ENCODE measurements around the gene ZNF573. TPM values are rescaled to one million over a fixed set of nuclear protein-coding genes. Genes with fewer than 3 reads are reported as not detected.

Gene ZNF573
- total and polyA plus RNA-seq, 2 donors (not counting 1 experiment from before 2014, with no cell fraction given) = 5.3 to 28.8 TPM

- Histone ChIP-seq H3K4me1 (ENCODE audit: control insufficient read depth in 2 of 2, insufficient read depth in 2 of 2, low read length in 2 of 2) (no peaks in the 10 kb centered on the region), H3K79me2 (ENCODE audit: control insufficient read depth, insufficient read depth, low read length) (no peaks in the 10 kb centered on the region), H4K20me1 (ENCODE audit: control insufficient read depth, insufficient read depth, low read length, poor library complexity, severe bottlenecking) (no peaks in the 10 kb centered on the region), H2AFZ (ENCODE audit: insufficient read depth, low read depth, low read length, poor library complexity, severe bottlenecking) (no peak overlapping the region), H3K4me2 (replicated peaks; ENCODE audit: low read depth, low read length, poor library complexity, severe bottlenecking) (no peak overlapping the region), H3K27ac (ENCODE audit: low read length in 2 of 2) (no peak overlapping the region), H3K9me3 (ENCODE audit: control extremely low read depth in 1 of 3, control insufficient read depth in 2 of 3, insufficient read depth in 1 of 3, low read length in 2 of 3) (peaks cover 0 to 13% (median 3%) of the 10 kb centered on the region in 3 donors), H3K9ac (ENCODE audit: low read length) (no peak overlapping the region), H3K4me3 (ENCODE audit: control extremely low read depth in 1 of 5, extremely low read depth in 1 of 5, insufficient read depth in 1 of 5, low read depth in 2 of 5, low read length in 4 of 5) (no peak overlapping the region), H3K36me3 (replicated peaks in 1 of 2; ENCODE audit: control extremely low read depth in 1 of 2, control insufficient read depth in 1 of 2, extremely low read depth in 1 of 2, insufficient read depth in 2 of 2, low read length in 1 of 2) (peaks cover 12 to 13% of the 10 kb centered on the region in 2 experiments), H3K27me3 (replicated peaks in 1 of 4; ENCODE audit: control extremely low read depth in 1 of 4, control insufficient read depth in 3 of 4, insufficient read depth in 4 of 4, low read length in 3 of 4) (no peaks in the 10 kb centered on the region)
- ChIA-PET POLR2A (interaction anchor here (0.6 kb wide), 1 partner anchor 11 kb away, joined by 3 read pairs; no protein-coding TSS in a partner anchor), CTCF (no interaction called here)
- intact Hi-C loops (cut with micrococcal nuclease) = no loop called here
- Mint-ChIP-seq H3K27me3 (no peaks in the 10 kb centered on the region), H3K4me1 (no peaks in the 10 kb centered on the region), H3K9me3 (ENCODE audit: insufficient read depth) (peaks cover 7% of the 10 kb centered on the region), H3K4me3 (no peak overlapping the region), H3K27ac (no peak overlapping the region)
- WGBS (ENCODE audit: insufficient coverage) = 100% methylated on average over 7 of the region's 7 CpGs
- TF ChIP-seq EZH2 (IDR thresholded peaks at IDR 0.05; ENCODE audit: borderline replicate concordance, insufficient read depth, low read depth, low read length, poor library complexity, severe bottlenecking) (no peak), CTCF (IDR thresholded peaks at IDR 0.05) (no peak)
- no peak for DNase-seq
- ATAC-seq (ENCODE audit: low read depth) = no peak
Measured at GRCh38 chr19:37706052-37706605, 73.3 kb downstream of the ZNF573 start.

- Histone ChIP-seq H3K79me2 (ENCODE audit: control insufficient read depth, insufficient read depth, low read length) (no peaks in the 10 kb centered on the region), H3K9me3 (ENCODE audit: control extremely low read depth in 1 of 3, control insufficient read depth in 2 of 3, insufficient read depth in 1 of 3, low read length in 2 of 3) (peaks cover 7 to 21% (median 12%) of the 10 kb centered on the region in 3 donors), H3K27me3 (replicated peaks in 1 of 4; ENCODE audit: control extremely low read depth in 1 of 4, control insufficient read depth in 3 of 4, insufficient read depth in 4 of 4, low read length in 3 of 4) (no peaks in the 10 kb centered on the region), H2AFZ (ENCODE audit: insufficient read depth, low read depth, low read length, poor library complexity, severe bottlenecking) (no peak overlapping the region), H4K20me1 (ENCODE audit: control insufficient read depth, insufficient read depth, low read length, poor library complexity, severe bottlenecking) (no peaks in the 10 kb centered on the region), H3K4me3 (ENCODE audit: control extremely low read depth in 1 of 5, extremely low read depth in 1 of 5, insufficient read depth in 1 of 5, low read depth in 2 of 5, low read length in 4 of 5) (no peak overlapping the region), H3K4me2 (replicated peaks; ENCODE audit: low read depth, low read length, poor library complexity, severe bottlenecking) (no peak overlapping the region), H3K4me1 (ENCODE audit: control insufficient read depth in 2 of 2, insufficient read depth in 2 of 2, low read length in 2 of 2) (no peaks in the 10 kb centered on the region), H3K27ac (ENCODE audit: low read length in 2 of 2) (no peak overlapping the region), H3K9ac (ENCODE audit: low read length) (no peak overlapping the region), H3K36me3 (replicated peaks in 1 of 2; ENCODE audit: control extremely low read depth in 1 of 2, control insufficient read depth in 1 of 2, extremely low read depth in 1 of 2, insufficient read depth in 2 of 2, low read length in 1 of 2) (peaks cover 18 to 22% of the 10 kb centered on the region in 2 experiments)
- Mint-ChIP-seq H3K27me3 (no peaks in the 10 kb centered on the region), H3K9me3 (ENCODE audit: insufficient read depth) (peaks cover 17% of the 10 kb centered on the region), H3K4me1 (no peaks in the 10 kb centered on the region), H3K4me3 (no peak overlapping the region), H3K27ac (no peak overlapping the region)
- intact Hi-C loops (cut with micrococcal nuclease) = no loop called here
- CTCF ChIA-PET = no interaction called here
- POLR2A ChIA-PET = no interaction called here
- TF ChIP-seq EZH2 (IDR thresholded peaks at IDR 0.05; ENCODE audit: borderline replicate concordance, insufficient read depth, low read depth, low read length, poor library complexity, severe bottlenecking) (no peak), CTCF (IDR thresholded peaks at IDR 0.05) (no peak)
- WGBS (ENCODE audit: insufficient coverage) = 100% methylated on average over 3 of the region's 5 CpGs
- ATAC-seq (ENCODE audit: low read depth) = no peak
- no peak for DNase-seq
Measured at GRCh38 chr19:37699057-37699456, 80.3 kb downstream of the ZNF573 start.
